GOT3 (cell line): ENCODE data around the gene UBAP1L.
A peak's percentile ranks its signal among the peaks of the same experiment; 100 is the strongest.
"Not testable (repeated sequence)": the region's sequence is repeated elsewhere in the genome, so short reads cannot be mapped to it uniquely, and the experiment has no call there.

Source experiments
- DNase-seq: peaks from one replicate; lab custom pipeline; 2025; ENCODE audit warnings: mixed read lengths; lab: John Stamatoyannopoulos, UW

UBAP1L gene

DNA sequence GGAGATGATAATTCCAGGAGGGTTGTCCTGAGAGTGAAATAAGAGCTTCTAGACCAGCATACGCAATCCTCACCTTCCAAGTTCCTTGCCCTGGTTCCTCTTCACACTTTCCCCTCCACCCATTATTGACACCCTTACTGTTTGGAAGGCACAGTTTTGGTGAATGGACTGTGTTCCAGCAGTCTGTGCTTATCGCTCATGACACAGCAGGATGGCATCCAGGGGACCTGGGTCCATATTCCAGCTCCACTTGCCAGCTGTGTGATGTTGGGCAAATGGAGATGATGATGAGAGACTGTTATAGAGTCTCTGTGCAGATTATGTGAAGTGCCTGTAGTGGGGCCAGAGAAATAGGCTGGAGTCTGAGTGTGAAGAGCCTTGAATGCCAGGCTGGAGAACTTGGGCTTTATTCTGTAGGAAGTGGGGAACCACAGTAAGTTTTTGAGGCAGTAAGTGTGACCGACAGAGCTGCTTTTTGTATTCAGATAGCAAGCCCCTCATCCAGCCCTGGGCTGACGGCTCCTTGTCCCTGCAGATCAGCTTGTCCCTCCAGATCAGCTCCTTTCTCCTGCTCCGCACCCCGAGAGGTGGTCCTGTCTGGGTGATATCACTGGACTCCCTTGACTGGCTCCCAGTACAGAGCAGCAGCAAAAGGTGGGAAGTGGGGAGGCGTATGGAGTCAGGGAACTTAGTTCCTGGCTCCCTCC, 30.3 kb downstream of the UBAP1L start:
- DNase-seq: no peak

DNA sequence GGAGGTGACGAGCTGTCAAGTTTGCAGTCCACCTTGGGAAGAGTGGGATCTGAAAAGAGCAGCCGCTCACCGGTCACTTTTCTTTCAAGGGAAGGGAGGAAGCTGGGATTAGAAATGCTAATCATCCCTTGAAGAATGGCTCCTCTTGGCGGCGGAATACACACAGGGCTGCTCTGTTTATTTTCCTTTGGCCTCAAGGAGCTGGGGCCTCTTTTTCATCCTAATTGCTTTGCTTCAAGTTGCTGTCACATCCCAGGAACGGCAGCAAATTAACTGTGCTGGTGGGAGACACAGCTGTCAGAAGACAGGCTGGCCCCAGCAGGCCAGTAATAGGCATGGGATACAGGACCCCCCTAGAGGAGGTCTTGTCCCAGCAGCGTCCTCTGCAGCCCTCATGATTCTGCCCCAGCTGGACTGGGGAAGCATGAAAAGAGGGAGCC, 31.7 kb downstream of the UBAP1L start:
- no peak for DNase-seq

DNA sequence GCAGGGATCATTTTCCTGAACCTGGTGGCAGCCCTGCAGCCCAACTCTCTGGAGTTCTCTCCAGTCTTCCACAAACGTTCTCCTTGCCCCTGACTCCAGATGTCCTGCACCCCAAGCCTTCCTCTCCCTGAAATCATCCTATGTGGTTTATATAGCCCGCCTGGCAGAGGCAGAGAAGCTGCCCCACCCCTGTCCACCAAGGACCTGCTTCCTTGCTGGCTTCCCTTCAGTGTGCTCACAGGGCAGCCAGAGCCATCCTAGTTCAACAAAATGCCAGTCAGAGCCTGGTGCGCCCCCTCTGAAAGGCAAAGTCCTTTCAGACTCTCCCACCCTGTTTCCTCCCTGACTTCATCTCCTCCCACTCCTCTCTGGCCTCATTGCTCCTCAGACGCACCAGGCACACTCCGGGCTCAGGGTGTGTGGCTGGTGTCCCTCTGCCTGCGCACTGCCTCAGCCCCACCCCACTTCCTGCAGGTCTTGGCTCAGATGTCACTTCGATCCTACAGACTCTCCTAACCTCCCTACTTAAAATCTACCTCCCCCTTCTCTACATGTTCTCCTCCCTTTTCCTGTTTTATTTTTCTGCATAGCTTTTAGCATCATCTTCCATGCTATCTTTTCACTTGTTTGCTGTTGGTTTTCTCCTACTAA, 32.6 kb downstream of the UBAP1L start:
- DNase-seq: no peak

DNA sequence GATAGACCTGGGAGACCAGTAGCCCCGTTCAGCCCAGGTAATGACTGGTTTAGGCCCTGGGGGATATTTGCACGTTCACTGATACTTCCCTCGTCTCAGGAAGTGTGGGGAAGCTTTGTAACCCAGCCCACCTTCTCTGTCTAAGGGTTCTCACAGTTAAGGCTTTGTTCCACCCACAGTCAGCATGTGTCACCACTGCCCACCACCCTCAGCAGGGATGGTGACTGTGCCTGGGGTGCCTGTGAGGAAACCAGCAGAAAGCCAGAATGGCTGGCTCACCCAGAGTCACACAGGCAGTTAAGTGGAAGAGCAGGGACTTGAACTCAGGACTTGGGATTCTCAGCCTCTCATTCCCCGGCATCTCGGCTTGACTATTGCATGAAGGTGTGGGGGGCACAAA, 33.2 kb downstream of the UBAP1L start:
- DNase-seq: no peak

DNA sequence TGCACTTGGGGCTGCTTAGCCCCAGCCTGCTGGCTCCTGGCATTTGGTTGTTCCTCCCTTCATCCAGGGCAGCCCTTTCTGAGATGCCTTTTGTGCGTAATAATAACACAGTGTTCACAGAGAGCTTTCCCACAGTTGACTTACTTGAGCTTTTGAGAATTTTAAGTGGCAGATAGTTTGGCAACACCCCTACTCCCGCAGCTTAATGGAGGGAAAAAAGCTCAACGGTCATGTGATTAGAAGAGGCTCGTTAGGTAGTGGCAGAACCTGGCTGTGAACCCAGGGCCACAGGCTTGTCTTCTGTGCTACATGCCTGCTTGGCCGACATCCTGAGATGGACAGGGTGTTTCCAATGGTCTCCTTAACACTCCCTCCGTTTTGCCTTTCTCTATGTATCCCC, 33.7 kb downstream of the UBAP1L start:
- DNase-seq: no peak

DNA sequence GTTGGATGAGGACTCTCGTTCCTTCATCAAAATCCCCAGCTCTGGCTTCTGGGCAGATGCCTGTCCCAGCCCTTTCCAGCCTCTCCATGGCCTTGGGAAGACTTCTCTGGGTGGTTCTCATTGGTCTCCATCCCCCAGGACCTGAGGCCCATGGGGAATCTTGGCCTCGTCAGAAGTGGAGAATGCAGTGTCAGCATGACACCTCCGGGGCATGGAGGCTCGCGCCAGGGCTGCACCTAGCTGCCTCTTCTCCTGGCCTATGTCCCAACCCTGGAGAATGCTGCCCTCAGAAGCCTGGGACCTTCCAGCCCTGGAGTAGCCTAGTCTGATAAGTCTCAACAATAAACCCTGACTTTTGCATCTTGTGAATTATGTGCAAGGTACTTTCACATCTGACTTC, 35.4 kb downstream of the UBAP1L start:
- no peak for DNase-seq

DNA sequence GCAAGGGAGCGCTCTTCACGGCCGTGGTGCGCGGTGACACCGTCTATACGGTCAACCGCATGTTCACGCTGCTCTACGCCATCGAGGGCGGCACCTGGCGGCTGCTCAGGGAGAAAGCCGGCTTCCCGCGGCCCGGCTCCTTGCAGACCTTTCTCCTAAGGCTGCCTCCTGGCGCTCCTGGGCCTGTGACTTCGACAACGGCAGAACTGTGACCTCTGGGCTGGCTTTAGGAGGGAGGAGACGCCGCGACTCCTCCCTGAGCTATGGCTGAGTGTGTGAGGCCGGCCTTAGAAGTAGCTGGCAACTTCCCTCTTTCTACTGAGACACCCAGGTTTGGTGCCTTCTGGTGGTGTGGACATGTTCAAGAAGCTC, 37.0 kb downstream of the UBAP1L start:
- DNase-seq: peak; percentile 56

DNA sequence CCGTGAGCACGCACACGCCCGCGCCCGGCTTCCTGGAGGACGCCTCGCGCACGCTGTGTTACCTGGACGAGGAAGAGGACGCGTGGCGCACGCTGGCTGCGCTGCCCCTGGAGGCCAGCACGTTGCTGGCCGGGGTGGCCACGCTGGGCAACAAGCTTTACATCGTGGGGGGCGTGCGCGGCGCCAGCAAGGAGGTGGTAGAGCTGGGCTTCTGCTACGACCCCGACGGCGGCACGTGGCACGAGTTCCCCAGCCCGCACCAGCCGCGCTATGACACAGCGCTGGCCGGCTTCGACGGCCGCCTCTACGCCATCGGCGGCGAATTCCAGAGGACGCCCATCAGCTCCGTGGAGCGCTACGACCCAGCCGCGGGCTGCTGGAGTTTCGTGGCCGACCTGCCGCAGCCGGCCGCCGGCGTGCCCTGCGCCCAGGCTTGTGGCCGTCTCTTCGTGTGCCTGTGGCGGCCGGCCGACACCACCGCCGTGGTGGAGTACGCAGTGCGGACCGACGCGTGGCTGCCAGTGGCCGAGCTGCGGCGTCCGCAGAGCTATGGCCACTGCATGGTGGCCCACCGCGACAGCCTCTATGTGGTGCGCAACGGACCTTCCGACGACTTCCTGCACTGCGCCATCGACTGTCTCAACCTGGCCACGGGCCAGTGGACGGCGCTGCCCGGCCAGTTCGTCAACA, 37.6 kb downstream of the UBAP1L start:
- no peak for DNase-seq

DNA sequence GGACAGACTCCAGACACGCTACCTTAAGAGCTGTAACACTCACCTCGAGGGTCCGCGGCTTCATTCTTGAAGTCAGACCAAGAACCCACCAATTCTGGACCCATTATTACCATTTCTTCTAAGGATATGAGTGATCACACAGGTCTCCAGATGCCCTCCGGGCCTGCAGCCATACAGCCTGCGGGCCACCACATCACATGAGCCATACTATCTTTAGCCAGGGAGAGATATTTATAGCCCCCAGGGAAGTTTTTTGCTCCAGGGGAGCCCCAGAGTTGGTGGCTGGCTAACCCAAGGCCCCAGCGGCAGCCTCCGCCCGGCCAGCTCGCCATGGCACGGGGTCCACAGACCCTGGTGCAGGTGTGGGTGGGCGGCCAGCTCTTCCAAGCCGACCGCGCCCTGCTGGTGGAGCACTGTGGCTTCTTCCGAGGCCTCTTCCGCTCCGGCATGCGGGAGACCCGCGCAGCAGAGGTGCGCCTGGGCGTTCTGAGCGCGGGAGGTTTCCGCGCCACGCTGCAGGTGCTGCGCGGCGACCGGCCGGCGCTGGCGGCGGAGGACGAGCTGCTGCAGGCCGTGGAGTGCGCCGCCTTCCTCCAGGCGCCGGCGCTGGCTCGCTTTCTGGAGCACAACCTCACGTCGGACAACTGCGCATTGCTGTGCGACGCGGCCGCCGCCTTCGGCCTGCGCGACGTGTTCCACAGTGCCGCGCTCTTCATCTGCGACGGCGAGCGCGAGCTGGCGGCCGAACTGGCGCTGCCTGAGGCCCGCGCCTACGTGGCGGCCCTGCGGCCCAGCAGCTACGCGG, 38.3 kb downstream of the UBAP1L start, which contains the start of gene KBTBD13:
Gene KBTBD13 (plus strand): TSS at position 261 of the 805 bp plus-strand sequence. CDS start 70 bp downstream, at position 331.
- DNase-seq: no peak

DNA sequence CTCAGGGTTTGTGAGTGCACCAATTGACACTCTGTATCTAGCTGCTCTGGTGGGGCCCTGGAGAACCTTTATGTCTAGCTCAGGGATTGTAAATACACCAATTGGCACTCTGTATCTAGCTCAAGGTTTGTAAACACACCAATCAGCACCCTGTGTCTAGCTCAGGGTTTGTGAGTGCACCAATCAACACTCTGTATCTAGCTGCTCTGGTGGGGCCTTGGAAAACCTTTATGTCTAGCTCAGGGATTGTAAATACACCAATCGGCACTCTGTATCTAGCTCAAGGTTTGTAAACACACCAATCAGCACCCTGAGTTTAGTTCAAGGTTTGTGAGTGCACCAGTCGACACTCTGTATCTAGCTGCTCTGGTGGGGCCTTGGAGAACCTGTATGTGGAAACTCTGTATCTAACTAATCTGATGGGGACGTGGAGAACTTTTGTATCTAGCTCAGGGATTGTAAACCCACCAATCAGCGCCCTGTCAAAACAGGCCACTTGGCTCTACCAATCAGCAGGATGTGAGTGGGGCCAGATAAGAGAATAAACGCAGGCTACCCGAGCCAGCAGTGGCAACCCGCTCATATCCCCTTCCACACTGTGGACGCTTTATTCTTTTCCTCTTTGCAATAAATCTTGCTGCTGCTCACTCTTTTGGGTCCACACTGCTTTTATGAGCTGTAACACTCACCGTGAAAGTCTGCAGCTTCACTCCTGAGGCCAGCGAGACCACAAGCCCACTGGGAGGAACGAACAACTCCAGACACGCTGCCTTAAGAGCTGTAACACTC, 39.2 kb downstream of the UBAP1L start:
- DNase-seq: not testable (repeated sequence)

DNA sequence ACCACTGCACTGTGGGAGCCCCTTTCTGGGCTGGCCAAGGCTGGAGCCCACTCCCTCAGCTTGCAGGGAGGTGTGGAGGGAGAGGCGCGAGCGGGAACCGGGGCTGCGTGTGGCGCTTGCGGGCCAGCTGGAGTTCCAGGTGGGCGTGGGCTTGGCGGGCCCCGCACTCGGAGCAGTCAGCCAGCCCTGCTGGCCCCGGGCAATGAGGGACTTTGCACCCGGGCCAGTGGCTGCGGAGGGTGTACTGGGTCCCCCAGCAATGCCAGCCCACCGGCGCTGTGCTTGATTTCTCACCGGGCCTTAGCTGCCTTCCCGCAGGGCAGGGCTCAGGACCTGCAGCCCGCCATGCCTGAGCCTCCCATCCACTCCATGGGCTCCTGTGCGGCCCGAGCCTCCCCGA, 40.1 kb downstream of the UBAP1L start:
- not testable (repeated sequence) for DNase-seq

DNA sequence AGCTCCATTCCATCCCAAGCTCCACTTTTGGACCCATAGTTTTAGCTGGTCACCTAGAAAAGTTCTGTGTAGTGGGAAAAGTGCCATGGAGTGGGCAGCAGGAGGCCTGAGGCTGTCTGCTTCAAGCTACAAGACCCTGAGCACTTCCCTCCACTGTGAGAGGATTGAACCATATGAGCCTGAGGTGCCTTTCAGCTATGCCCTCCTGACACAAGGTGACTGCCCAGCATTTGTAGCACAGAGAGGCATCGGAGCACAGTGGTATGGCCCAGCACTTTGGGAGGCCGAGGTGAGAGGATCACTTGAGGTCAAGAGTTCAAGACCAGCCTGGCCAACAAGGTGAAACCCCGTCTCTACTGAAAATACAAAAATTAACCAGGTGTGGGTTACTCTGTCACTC, 42.4 kb downstream of the UBAP1L start:
- no peak for DNase-seq

DNA sequence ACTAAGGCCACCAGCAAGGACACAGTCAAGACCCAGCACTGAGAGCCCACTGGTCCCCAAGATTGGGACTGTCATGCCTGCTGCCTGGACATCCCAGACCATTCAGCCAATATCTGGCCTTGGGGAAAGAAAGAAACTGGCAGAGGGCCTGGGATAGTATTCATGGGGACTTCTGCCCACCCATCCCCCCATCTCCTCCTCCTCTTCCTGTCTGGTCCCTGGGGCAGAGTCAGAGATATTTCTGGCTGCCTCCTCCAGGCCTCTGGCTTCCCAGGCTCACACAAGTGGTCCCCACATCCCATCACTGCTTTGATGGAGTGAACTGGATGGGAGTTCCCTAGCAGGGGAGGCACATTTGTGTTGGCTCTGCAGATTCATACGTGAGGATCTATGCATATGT, 43.0 kb downstream of the UBAP1L start:
- no peak for DNase-seq

DNA sequence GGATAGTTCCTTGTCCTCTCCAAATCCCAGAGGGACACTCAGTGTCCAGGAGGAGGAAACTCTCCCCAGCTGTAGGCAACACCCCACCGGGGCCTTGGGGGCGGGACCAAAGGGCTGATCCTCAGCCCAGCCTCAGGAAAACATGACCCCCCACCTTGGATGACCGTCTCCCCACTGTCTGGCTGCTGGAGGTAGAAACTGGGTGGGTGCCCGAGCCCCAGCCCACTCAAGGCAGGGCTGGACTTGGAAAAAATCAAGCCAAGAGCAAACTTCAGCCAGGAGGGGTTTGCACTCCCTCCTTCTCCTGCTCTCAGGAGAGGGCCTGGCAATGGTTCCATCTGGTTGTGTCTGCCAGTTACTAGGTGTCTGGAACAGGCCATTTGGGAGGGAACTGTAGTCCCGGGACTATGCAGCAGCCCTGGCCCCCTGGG, 43.6 kb downstream of the UBAP1L start:
- DNase-seq: no peak

DNA sequence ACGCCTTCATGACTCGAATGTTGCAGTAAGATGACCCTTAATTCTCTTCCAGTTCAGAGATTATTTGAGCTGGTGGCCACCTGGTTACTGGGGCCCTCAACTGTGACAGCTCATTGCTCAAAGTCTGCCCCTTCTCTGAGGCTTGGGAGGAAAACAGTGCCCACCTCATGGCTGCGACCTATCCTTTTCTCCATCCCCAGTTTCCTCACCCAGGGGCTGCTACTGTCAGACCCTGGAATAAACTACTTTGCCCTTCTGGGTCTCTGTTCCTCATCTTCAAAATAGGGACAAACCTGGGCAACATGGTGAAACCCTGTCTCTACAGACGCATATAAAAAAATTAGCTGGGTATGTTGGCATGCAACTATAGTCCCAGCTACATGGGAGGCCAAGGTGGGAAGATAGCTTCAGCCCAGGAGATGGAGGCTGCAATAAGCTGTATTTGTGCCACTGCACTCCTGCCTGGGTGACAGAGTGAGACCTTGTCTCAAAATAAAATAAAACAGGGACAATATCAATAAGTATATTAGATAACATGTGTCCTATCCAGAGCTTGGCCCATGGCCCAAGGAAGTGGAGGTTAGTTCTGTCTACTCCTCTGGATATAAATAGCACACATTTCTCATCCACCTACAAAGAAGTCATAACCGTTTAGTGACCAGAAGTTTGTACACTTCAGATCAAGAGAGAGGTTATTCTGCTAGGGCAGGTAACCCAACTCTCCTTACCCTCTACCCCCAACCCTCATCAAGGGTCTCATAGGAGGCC, 45.0 kb downstream of the UBAP1L start:
- DNase-seq: no peak

DNA sequence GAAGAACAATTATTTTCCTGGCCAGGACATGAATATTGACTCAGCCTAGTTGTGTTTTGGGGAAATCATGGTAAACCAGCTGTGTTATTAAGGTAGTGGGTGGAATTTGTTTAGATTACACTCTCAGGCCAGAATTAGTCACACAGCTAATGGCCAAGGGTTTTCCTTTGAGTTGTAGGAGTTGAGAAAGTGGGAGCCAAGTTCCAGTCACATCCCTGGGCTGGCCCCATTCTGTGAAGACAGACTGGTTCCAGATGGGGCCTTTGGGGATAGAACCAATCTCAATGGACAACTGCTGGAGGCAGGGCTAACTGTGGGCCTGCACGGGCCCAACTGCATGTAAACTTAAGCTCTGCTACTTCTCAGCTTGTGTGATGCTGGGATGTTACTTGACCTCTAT, 45.8 kb downstream of the UBAP1L start:
- DNase-seq: peak; percentile 46

DNA sequence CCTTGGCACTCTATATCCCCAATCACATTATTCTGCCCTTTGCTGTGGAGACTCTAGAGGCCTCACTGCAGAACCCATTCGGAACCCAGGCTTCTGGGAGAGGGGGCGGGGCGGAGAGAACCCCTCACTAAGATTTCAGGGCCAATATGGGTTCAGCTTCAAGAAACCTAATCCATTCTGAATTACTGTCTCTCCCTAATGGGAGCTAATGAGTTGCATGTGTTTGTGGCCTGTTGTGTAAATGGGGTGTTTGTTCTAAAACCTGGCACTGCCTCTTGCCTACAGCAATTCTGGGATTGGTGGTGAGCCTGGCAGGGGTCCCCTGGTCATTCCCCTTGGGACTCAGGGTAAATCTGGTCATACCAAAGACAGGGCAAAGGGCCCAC, 46.6 kb downstream of the UBAP1L start:
- DNase-seq: no peak

DNA sequence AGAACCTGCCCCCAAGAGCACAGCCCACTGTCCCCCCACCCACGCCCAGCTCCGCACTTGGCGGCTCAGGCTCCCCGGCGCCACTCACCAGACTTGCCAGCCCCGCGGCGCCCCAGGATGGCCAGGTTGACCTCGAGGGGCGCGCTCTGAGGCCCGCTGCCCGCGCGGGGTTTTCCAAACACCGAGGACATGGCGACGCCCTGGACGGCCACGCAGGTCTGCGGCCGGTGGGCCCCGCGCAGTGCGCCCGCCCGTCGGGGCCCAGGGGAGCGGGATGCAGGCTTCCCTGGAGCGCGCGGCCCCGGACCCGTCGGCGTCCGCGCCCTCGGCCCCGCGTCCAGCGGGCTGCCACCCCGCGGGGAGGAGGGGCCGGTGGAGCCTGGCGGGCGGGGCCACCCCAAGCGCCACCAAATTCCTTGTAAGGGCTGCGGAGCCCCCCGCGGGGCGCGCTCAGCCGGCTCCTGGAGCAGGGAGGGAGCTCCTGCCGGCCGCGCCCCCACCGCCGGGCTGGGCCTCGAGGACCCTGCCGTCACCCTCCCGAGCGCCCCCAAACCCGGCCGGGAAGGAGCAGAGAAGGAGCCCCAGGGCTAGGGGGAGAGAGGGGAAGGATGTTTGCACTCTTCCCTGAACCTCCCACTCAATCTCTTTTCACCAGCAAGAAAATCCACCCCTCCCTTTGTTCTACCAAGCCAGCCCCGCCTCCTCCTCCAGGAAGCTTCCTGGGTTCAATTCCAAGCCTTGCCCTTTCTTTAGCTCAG, 47.2 kb downstream of the UBAP1L start, which contains the start of gene RASL12:
Gene RASL12 (minus strand): TSS at position 347 of the 758 bp plus-strand sequence. CDS start 156 bp downstream, at position 191.
- no peak for DNase-seq

DNA sequence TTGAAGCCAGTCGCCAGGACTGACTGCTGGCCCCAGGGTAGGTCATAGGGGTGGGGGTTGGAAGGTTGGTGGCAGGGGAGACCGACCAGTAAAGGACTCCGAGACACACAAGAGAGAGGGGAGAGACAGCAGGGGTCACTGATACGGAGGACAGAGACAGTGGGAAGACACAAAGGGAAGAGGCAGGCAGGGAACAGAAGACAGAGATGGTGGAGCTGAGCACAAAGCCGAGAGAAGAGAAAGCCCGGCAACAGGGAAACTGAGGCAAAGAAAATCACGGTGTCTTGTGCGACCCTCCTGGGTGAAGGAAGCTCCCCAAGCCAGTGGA, 47.7 kb downstream of the UBAP1L start:
- no peak for DNase-seq
